H1 (cell line): ENCODE data around the gene TRIM61. TPM values are rescaled to one million over a fixed set of nuclear protein-coding genes. Genes with fewer than 3 reads are reported as not detected.
A peak's percentile ranks its signal among the peaks of the same experiment; 100 is the strongest.

Source experiments
- BACH1 ChIP-seq: IDR thresholded peaks from 2 replicates; pipeline ENCODE4 v1.6.1; 2012; ENCODE audit warnings: low read length, improper control_type of control experiment
- CBX5 ChIP-seq: fragments of 300-800, 300-1000 bp; sonication (generic); IDR thresholded peaks from 2 replicates; pipeline ENCODE4 v1.7.1; 2016; ENCODE audit warnings: antibody characterized with exemption, low read length, low read depth
- CREB1 ChIP-seq: IDR thresholded peaks from 2 replicates; pipeline ENCODE4 v1.6.1; 2012; ENCODE audit warnings: inconsistent platforms
- HDAC2 ChIP-seq, 2 experiments: fragments of 300-600 bp in 1 of 2; sonication (generic) in 1 of 2; IDR thresholded peaks; 2 replicates each; pipeline ENCODE4 v1.6.1; 2011 to 2012; ENCODE audit warnings: low read depth in 2 of 2, low read length in 2 of 2, mild to moderate bottlenecking in 2 of 2, moderate library complexity in 2 of 2, borderline replicate concordance in 1 of 2, inconsistent platforms in 1 of 2
- KDM4A ChIP-seq: IDR thresholded peaks from one replicate; pipeline ENCODE4 v1.7.1; 2012; ENCODE audit warnings: low read depth, mild to moderate bottlenecking, moderate library complexity, low read length, inconsistent platforms; ENCODE audit not compliant: severe bottlenecking
- MAX ChIP-seq: IDR thresholded peaks from 2 replicates; pipeline ENCODE4 v1.6.1; 2012; ENCODE audit warnings: inconsistent platforms
- POLR2A ChIP-seq, 2 experiments: IDR thresholded peaks; 1 replicate in 1 of 2; 2 replicates in 1 of 2; pipeline ENCODE4 v1.6.1; 2011; ENCODE audit warnings: low read depth in 2 of 2, low read length in 2 of 2, mild to moderate bottlenecking in 2 of 2; ENCODE audit errors: control extremely low read depth in 1 of 2
- SAP30 ChIP-seq: fragments of 300-600 bp; sonication (generic); IDR thresholded peaks from 2 replicates; pipeline ENCODE4 v1.7.1; 2012; ENCODE audit warnings: low read length, moderate library complexity, mild to moderate bottlenecking, inconsistent platforms; ENCODE audit not compliant: insufficient read depth, insufficient replicate concordance
- SP2 ChIP-seq: IDR thresholded peaks from 2 replicates; pipeline ENCODE4 v1.6.1; 2012; ENCODE audit warnings: mild to moderate bottlenecking, low read length, inconsistent platforms
- polyA plus RNA-seq, 7 experiments: library from polyadenylated mRNA; depleted of rRNA in 3 of 7; stranded (reverse) in 5 of 7; unstranded in 2 of 7; fragments of >200 nt in 5 of 7; fragments of 200-250 nt in 2 of 7; gene quantifications; 1 replicate in 5 of 7; 2 replicates in 1 of 7; 4 replicates in 1 of 7; pipeline versions ENCODE4 v1.2.1 to v1.2.3, GENCODE V29; 2011 to 2013; ENCODE audit warnings: missing spikeins in 2 of 7, mixed read lengths in 2 of 7
- total RNA-seq: library from RNA; stranded (reverse); fragmentation: NEBNext Ultra II Directional; extraction: Animal tissue kit (Norgen Biotek cat#: 25700); gene quantifications from 2 replicates; pipeline ENCODE4 v1.2.1, GENCODE V29; 2021
- TF ChIP-seq, protein P1 (sequence below), 3 experiments: IDR thresholded peaks; 1 replicate in 2 of 3; 2 replicates in 1 of 3; pipeline versions ENCODE4 v1.5.1 to v1.6.1; 2011; ENCODE audit warnings: low read length in 3 of 3, mild to moderate bottlenecking in 3 of 3, inconsistent platforms in 2 of 3, low read depth in 1 of 3, moderate library complexity in 1 of 3; ENCODE audit not compliant: insufficient read depth in 1 of 3; ENCODE audit errors: control extremely low read depth in 1 of 3

The TRIM61 gene
- total and polyA plus RNA-seq, 2 of the 8 experiments (the other 6 are each of a cell fraction or from before 2014, with no cell fraction given), result 0.18 to 5.0 TPM

GRCh38 chr4:164956766-164957643, 20.5 kb downstream of the TRIM61 start (continued):
- TF ChIP-seq, protein P1, sequence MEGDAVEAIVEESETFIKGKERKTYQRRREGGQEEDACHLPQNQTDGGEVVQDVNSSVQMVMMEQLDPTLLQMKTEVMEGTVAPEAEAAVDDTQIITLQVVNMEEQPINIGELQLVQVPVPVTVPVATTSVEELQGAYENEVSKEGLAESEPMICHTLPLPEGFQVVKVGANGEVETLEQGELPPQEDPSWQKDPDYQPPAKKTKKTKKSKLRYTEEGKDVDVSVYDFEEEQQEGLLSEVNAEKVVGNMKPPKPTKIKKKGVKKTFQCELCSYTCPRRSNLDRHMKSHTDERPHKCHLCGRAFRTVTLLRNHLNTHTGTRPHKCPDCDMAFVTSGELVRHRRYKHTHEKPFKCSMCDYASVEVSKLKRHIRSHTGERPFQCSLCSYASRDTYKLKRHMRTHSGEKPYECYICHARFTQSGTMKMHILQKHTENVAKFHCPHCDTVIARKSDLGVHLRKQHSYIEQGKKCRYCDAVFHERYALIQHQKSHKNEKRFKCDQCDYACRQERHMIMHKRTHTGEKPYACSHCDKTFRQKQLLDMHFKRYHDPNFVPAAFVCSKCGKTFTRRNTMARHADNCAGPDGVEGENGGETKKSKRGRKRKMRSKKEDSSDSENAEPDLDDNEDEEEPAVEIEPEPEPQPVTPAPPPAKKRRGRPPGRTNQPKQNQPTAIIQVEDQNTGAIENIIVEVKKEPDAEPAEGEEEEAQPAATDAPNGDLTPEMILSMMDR (IDR thresholded peaks at IDR 0.05; ENCODE audit: control extremely low read depth in 1 of 3, insufficient read depth in 1 of 3, low read depth in 1 of 3, low read length in 3 of 3), result no peak
- TF ChIP-seq BACH1 (no peak), POLR2A (IDR thresholded peaks at IDR 0.05; ENCODE audit: control extremely low read depth in 1 of 2, low read depth in 2 of 2, low read length in 2 of 2) (peak in 1 of 2 experiments; percentile 88; a peak in 2 of 3 replicates), CREB1 (peak; percentile 72; the same call in 1 of the 2 replicates), SAP30 (peak; percentile 45), MAX (peak; percentile 67; the same call in 1 of the 2 replicates), HDAC2 (IDR thresholded peaks at IDR 0.05; ENCODE audit: borderline replicate concordance in 1 of 2, low read depth in 2 of 2, low read length in 2 of 2) (no peak), KDM4A (peak; percentile 99), CBX5 (no peak), SP2 (no peak)
